ENCODE measurements around the gene RAPGEF3. TPM values are rescaled to one million over a fixed set of nuclear protein-coding genes. Genes with fewer than 3 reads are reported as not detected.

RAPGEF3 gene
- total and polyA plus RNA-seq, 3 donors from 2014 or later = 13.9 to 30.2 (median 24.6) TPM

DNA sequence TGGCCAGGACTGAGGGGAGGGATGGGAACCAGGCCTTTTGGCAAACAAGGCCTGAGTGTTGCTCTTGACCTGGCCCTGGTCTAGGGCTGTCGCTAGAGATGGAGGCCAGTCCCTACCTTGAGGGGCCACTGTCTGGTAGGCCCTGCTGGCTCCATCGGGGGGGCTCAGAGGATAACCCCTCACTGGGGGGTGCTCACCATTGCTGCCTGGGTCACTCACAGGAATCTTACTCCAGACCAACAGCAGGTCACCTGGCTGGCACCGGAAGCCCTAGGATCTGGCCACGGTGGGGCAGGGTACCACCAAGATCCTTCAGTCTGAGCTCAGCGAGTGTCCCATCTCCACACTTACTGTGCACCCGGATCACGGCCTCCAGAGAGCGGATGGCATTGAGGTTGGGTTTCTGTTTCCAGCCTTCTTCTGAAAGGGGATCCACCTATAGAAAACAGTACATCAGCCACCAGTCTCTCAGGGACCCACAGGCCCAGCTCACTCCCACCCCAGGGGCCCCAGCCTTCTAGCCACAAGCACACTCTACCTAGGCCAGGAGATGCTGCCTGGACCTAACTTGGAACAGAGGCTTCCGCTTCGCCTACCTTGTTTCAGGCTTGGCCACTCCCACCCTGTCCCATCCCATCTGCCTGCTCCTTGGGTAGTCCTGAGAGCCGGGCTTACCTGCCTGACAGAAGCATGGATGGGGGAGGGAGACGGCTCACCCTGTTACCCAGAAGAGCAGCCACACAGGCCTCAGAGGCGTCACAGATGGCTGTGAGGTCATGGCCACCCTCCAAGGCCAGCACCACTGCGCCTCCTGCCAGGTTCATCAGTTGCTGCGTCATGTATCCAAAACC lies 26.6 kb upstream of the RAPGEF3 start:
- no peak for DNase-seq
- peaks cover 4% of the 10 kb centered on the region for H3K4me1 ChIP-seq

DNA sequence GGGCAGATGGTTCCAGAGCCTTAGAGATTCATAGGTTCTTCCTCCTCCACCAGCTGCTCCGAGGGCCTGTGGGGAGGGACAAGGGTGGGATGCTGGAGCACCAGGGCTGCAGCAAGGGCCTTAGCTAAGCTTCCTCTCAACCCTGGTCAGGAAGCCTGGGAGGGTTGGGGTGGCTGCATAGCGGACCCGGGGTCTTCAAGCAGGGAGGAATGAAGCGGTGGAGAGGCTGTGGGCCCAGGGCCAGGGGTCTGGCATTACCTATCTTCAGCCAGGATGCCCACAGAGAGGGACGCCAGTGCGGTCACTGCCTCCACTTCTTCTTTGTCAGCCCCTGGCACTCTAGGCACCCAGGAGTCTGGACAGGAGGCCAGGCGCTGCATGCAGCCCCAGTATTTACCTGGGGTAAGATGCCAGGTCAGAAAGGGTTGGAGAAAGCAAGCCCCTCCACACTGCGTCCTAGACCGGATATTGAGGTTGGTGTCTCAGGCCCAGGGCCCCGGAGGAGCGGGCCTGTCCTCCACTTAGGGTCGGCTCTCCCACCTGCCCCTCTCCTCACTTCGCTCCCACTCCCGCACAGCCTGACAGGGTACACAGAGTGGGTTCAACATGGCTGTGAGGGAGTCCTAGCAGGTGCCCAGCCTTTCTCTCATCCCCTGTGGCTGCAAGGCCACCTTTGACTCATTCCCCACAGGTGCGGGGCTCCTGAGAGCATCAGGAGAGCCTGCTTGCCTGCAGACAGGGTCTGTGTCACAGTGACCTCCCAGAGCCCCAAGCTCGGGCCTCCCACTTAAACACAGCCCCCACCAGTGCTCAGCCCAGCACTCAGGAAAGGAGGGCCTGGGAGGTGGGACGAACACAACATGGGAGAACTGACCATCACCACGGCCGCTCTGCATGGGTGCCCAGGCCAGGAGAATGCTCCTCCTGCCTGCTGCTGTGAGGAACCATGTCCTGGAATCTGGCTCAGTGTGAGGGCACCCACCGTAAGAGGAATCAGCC lies 25.4 kb upstream of the RAPGEF3 start:
- no peak for DNase-seq
- no peaks in the 10 kb centered on the region for H3K27me3 ChIP-seq
- TF ChIP-seq POLR2A (IDR thresholded peaks at IDR 0.05) = no peak
- TF ChIP-seq, protein P1, sequence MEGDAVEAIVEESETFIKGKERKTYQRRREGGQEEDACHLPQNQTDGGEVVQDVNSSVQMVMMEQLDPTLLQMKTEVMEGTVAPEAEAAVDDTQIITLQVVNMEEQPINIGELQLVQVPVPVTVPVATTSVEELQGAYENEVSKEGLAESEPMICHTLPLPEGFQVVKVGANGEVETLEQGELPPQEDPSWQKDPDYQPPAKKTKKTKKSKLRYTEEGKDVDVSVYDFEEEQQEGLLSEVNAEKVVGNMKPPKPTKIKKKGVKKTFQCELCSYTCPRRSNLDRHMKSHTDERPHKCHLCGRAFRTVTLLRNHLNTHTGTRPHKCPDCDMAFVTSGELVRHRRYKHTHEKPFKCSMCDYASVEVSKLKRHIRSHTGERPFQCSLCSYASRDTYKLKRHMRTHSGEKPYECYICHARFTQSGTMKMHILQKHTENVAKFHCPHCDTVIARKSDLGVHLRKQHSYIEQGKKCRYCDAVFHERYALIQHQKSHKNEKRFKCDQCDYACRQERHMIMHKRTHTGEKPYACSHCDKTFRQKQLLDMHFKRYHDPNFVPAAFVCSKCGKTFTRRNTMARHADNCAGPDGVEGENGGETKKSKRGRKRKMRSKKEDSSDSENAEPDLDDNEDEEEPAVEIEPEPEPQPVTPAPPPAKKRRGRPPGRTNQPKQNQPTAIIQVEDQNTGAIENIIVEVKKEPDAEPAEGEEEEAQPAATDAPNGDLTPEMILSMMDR (IDR thresholded peaks at IDR 0.05) = no peak
- H3K36me3 ChIP-seq (ENCODE audit: low read depth, missing control alignments) = no peaks in the 10 kb centered on the region
- H3K9me3 ChIP-seq = no peaks in the 10 kb centered on the region
- WGBS, 2 donors = 79 to 84% methylated on average over 8 to 20 of the region's 20 CpGs
- no peak overlapping the region for H3K4me3 ChIP-seq
- intact Hi-C loops (cut with DNase I; ENCODE audit: low total_unique reads) = no loop called here
- H3K4me1 ChIP-seq = peaks cover 4% of the 10 kb centered on the region
- H3K27ac ChIP-seq = no peak overlapping the region

More for the DNA sequence above, 26.6 kb upstream of the RAPGEF3 start:
- intact Hi-C loops (cut with DNase I; ENCODE audit: low total_unique reads) = no loop called here
- Histone ChIP-seq H3K36me3 (ENCODE audit: low read depth, missing control alignments) (no peaks in the 10 kb centered on the region), H3K9me3 (no peaks in the 10 kb centered on the region), H3K27me3 (no peaks in the 10 kb centered on the region), H3K4me3 (no peak overlapping the region), H3K27ac (peak overlapping the region in 1 of 2 donors; percentile 60)
- TF ChIP-seq POLR2A (IDR thresholded peaks at IDR 0.05) = no peak
- TF ChIP-seq, protein P1 (IDR thresholded peaks at IDR 0.05) = no peak
- WGBS, 2 donors = 69 to 74% methylated on average over 7 to 14 of the region's 15 CpGs

DNA sequence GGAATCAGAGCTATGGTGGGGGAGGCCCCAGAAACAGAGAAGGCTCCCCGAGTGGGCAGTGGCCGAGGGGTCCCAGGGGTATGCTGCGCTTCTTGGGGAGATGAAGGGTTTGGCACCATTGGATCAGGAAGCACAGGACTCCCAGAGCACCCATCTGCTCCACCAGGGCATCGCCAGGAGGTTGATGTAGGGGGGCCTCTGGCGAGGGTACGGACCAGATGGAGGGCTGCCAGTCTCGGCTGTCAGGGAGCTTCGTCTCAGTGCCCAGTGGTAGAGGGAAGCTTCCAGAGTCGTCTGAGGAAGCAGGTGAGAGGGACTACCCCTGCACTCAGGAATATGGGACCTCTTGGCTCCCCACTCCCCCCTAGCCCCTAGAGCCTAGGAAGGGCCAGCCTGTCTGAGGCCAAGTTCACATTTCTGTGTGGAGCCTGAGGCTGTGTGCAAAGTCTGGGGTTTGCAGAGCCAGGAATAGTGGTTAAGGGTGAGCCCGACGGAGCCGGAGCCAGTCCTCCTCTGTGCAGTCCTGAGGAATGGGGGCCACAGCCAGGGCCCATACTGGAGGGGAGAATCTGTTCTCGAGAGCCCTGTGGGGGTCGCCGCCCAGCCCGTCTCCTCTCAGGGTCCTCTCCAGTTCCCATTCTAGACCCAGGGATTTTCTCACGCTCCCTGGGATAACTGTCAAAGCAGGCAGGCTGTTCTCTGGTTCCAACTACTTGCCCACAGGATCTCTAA lies 24.5 kb upstream of the RAPGEF3 start:
- no peak for TF ChIP-seq POLR2A (IDR thresholded peaks at IDR 0.05)
- TF ChIP-seq, protein P1 (IDR thresholded peaks at IDR 0.05) = no peak
- DNase-seq = no peak
- intact Hi-C loops (cut with DNase I; ENCODE audit: low total_unique reads) = no loop called here
- no peaks in the 10 kb centered on the region for H3K36me3 ChIP-seq (ENCODE audit: low read depth, missing control alignments)
- 71 to 77% methylated on average over 13 to 17 of the region's 17 CpGs for WGBS, 2 donors
- H3K27me3 ChIP-seq = no peaks in the 10 kb centered on the region
- no peak overlapping the region for H3K4me3 ChIP-seq
- H3K27ac ChIP-seq = no peak overlapping the region
- peaks cover 11% of the 10 kb centered on the region for H3K4me1 ChIP-seq
- H3K9me3 ChIP-seq = no peaks in the 10 kb centered on the region

DNA sequence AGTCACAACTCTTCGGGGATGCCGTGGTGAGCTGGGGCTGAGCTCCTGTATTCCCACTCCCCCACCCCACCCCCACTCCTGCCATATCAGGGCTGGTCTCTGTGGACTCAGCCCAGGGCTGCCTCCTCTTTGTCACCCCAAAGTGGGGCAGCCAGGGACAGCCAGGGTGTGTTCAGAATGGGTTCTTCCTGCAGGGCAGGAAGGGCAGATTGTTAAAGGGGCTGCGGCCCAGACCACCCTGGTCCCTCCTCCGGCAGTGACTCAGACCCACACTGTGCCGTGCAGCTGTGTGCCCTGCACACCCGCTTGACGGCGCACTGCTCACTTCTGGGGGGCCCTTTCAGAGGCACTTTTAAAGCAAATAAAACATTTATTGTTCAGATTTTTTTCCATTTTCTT lies 23.7 kb upstream of the RAPGEF3 start:
- Histone ChIP-seq H3K9me3 (no peaks in the 10 kb centered on the region), H3K4me3 (no peak overlapping the region), H3K36me3 (ENCODE audit: low read depth, missing control alignments) (no peaks in the 10 kb centered on the region), H3K4me1 (peaks cover 18% of the 10 kb centered on the region), H3K27ac (no peak overlapping the region), H3K27me3 (no peaks in the 10 kb centered on the region)
- no peak for TF ChIP-seq POLR2A (IDR thresholded peaks at IDR 0.05)
- TF ChIP-seq, protein P1 (IDR thresholded peaks at IDR 0.05) = no peak
- DNase-seq = no peak
- WGBS, 2 donors = 72 to 89% methylated on average over 6 to 8 of the region's 8 CpGs
- intact Hi-C loops (cut with DNase I; ENCODE audit: low total_unique reads) = no loop called here
